HG02973 (cell line): Measurements from ENCODE around the gene IPO8.

ENCODE experiments used
- ATAC-seq: cut with Tn5 transposase; IDR thresholded peaks from one replicate; pipeline ENCODE4 v1.9.1; 2021; ENCODE audit warnings: moderate library complexity; ENCODE audit not compliant: unreplicated experiment

The IPO8 gene

GRCh38 chr12:30695199-30696102 lies at the start of gene IPO8:
IPO8 (minus strand) TSS chr12:30695869; CDS start chr12:30695647, 222 bp downstream.
- ATAC-seq = peak; percentile 66

GRCh38 chr12:30744321-30744720 lies 48.7 kb upstream of the IPO8 start:
- ATAC-seq = no peak

GRCh38 chr12:30740274-30740673 lies 44.6 kb upstream of the IPO8 start:
- ATAC-seq = no peak

GRCh38 chr12:30739020-30739419 lies 43.4 kb upstream of the IPO8 start:
- no peak for ATAC-seq

GRCh38 chr12:30732954-30733637 lies 37.4 kb upstream of the IPO8 start:
- ATAC-seq = no peak

GRCh38 chr12:30730011-30730410 lies 34.3 kb upstream of the IPO8 start:
- no peak for ATAC-seq

GRCh38 chr12:30729547-30729946 lies 33.9 kb upstream of the IPO8 start:
- no peak for ATAC-seq

- ATAC-seq = no peak
Measured at GRCh38 chr12:30726647-30727046, 31.0 kb upstream of the IPO8 start.

GRCh38 chr12:30725739-30726138 lies 30.1 kb upstream of the IPO8 start:
- no peak for ATAC-seq

- ATAC-seq = no peak
Measured at GRCh38 chr12:30719060-30719459, 23.4 kb upstream of the IPO8 start.

GRCh38 chr12:30707613-30708342 lies 12.1 kb upstream of the IPO8 start:
- ATAC-seq = no peak

- ATAC-seq = no peak
Measured at GRCh38 chr12:30706476-30706875, 10.8 kb upstream of the IPO8 start.

GRCh38 chr12:30701056-30701455 lies 5.4 kb upstream of the IPO8 start:
- no peak for ATAC-seq

GRCh38 chr12:30700216-30700900 lies 4.7 kb upstream of the IPO8 start:
- no peak for ATAC-seq

GRCh38 chr12:30698346-30698745 lies 2.7 kb upstream of the IPO8 start:
- ATAC-seq = no peak

GRCh38 chr12:30696943-30697342 lies 1.3 kb upstream of the IPO8 start:
- no peak for ATAC-seq

GRCh38 chr12:30696486-30696885 lies 817 bp upstream of the IPO8 start:
- no peak for ATAC-seq

GRCh38 chr12:30696103-30696408 lies 387 bp upstream of the IPO8 start:
- peak; percentile 16 for ATAC-seq

- ATAC-seq = no peak
Measured at GRCh38 chr12:30694412-30695198, 1.1 kb downstream of the IPO8 start.

GRCh38 chr12:30692470-30692869 lies 3.2 kb downstream of the IPO8 start:
- ATAC-seq = no peak
